ENCODE measurements around the gene CACHD1. TPM values are rescaled to one million over a fixed set of nuclear protein-coding genes. Genes with fewer than 3 reads are reported as not detected.
"Not testable (repeated sequence)": the region's sequence is repeated elsewhere in the genome, so short reads cannot be mapped to it uniquely, and the experiment has no call there.

Gene CACHD1
- total RNA-seq, 2 experiments from 2014 or later: 0.36 TPM

- CTCF ChIA-PET: no interaction called here
- POLR2A ChIA-PET: no interaction called here
Measured at GRCh38 chr1:64733581-64734286, 263.8 kb downstream of the CACHD1 start.

- CTCF ChIA-PET: no interaction called here
- POLR2A ChIA-PET: no interaction called here
Measured at GRCh38 chr1:64734287-64734652, 264.3 kb downstream of the CACHD1 start.

- CTCF ChIA-PET, POLR2A ChIA-PET: not testable (repeated sequence)
Measured at GRCh38 chr1:64740687-64741086, 270.8 kb downstream of the CACHD1 start.
